Inflammatory macrophage treated with lipopolysaccharide for 4 hours (primary cell): ENCODE data around the gene TRIM28.
"Not testable (repeated sequence)": the region's sequence is repeated elsewhere in the genome, so short reads cannot be mapped to it uniquely, and the experiment has no call there.

Experiments used
- DNase-seq: peaks from one replicate; pipeline ENCODE4 v3.0.0-alpha.2; 2020

TRIM28 gene

DNA sequence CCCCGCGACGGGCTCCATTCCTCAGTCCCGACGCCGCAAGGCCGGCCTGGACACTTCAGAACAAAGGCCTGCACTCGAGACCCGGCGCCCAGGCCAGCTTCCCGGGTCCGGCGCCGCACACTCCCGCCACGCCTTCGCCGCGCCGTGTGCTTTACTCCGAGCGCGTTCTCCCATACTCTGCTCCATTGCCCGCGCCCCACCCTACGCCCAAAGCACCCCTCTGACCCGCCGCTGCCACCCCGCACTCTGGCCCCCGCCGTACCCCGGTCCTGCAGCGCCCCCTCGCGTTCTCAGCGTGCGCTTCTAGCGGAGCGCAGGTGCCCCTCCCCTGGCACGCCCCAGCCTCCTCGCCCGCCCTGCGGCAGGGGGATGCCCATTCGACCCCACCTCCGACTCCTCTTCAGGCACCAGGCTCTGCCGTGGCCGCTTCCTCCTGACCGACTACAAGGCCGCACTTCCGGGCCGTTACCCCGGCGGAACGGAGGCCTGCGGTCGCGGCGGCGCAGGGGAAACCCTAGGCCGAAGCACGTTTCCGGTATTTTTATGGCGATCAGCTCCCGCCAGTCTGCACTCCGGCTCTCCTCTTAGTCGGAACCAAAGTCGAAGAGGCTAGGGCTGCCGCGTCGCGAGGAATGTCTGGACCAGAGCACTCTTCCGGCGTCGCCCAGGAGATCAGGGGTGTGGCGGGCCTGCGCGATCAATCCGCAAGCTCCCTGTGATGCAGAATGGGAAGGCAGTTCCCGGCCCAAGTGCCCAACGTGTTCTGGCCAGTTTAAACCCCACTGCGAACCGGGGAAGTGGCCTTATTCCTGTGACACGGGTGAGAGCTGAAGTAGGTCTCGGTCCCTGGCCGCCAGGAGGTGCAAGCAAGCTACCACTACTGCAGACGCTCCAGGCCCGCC, 24.3 kb upstream of the TRIM28 start, which contains the start of gene ZBTB45:
Gene ZBTB45, minus strand, starts transcription at position 456 of the 902 bp plus-strand sequence. CDS start 2,137 bp downstream, outside the sequence.
- DNase-seq = peak; percentile 95

DNA sequence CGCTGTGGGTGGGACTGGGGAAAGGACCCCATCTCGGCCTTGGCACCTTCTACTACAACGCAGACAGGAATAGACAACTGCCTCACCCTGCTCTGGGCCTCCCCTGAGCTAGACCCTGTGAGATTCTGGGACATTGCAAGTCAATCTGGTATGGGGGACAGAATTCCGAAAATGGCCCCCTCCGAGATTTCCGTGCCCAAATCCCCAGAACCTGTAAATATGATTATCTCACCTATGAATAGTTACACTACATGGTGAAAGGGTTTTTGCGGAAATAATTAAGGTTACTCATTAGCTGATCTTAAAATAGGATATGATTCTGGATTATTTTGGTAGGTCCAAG, 23.6 kb upstream of the TRIM28 start:
- no peak for DNase-seq

DNA sequence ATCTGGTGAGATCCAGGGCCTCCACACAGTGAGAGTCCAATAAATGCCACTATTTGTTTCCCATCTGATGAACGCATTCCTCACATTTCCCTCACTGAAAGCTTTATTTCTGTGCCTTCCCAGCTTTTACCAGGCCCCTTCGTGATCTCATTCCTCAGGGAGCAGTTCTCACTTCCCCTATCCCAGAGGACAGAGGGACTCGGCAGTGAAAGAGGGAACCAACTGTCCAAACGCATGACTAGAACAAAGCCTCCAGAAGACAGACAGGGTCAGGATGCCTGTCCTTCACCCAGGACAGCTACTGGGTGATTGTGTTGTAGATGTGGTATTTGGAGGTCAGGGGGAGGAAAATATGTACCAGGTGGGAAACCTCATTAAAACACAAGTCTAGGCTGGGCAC, 22.2 kb upstream of the TRIM28 start:
- peak; percentile 37 for DNase-seq

DNA sequence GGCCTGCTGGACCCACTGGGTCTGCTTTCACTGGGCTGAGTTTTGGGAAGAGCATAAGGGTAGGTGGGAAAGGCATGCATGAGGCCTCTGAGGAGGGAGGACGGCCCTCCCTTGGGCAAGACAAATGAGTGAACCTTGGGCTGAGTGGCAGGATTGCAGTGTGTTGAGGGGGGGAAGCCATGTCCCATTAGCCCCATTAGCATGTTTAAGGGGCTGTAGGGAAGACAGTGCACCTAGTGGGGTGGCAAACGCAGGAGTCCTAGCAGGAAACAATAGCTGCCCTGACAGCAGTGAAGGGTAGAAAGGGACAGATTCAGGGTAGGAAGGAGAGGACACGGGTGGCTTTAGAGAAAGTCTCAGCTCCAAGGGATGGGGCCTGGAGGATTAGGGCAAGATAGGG, 21.2 kb upstream of the TRIM28 start:
- no peak for DNase-seq

DNA sequence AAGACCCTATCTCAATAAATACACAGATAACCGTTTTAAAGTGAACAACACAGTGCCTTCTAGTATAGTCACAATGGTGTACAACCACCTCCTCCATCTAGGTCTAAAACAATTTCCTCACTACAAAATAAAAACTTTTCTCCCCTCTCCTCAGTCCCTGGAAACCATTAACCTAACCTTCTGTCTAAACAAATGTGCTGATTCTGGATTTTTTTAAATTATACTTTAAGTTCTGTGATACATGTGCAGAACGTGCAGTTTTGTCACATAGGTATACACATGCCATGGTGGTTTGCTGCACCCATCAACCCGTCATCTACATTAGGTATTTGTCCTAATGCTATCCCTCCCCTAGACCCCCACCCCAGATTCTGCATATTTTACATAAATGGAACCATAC, 14.5 kb upstream of the TRIM28 start:
- no peak for DNase-seq

DNA sequence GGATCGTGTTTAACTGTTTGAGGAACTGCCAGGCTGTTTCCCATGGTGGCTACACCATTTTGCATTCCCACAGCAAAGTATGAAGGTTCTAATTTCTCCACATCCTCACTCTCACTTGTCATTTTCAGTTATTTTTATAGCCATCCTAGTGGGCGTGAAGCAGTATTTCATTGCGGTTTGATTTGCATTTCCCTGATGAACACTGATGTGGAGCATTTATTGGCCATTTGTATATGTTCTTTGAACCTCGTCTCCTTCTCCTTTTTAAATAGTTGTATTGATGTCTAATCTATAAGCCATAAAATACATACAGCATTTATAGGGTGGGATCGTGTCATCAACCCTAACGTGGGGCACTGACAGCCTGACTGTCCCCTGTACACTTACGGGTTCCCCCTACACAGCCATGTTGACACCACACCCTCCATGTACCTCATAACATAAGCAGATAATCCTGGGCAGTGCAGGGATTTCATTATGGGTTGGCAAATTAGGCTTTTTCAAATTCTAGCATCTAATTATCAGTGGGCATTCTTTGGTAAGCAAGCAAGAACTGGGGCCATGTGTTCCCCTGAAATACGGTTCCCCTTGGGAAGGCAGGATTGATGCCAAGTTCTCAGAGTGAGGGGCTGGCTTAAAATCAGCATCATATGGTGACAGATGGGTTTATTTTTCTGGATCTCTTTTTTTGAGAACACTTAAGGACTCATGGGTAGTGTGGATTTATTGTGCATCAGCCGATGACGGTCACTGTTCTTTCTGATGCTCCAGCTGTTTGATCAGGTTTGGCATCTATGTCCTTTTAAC, 12.6 kb upstream of the TRIM28 start:
- DNase-seq = no peak

DNA sequence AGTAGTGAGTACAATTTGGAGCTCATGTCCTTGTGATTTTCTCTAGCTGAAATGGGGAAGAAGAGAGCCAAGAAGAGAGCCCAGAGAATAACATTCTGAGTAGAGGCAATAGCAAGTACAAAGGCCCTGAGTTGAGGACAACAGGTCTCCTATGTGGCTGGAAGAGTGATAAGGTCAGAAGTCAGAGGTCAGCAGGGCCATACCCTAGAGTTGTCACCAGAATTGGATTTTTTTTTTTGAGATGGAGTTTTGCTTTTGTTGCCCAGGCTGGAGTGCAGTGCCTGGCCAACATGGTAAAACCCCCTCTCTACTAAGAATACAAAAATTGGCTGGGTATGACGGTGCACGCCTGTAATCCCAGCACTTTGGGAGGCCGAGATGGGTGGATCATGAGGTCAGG, 8.0 kb upstream of the TRIM28 start:
- DNase-seq = no peak

DNA sequence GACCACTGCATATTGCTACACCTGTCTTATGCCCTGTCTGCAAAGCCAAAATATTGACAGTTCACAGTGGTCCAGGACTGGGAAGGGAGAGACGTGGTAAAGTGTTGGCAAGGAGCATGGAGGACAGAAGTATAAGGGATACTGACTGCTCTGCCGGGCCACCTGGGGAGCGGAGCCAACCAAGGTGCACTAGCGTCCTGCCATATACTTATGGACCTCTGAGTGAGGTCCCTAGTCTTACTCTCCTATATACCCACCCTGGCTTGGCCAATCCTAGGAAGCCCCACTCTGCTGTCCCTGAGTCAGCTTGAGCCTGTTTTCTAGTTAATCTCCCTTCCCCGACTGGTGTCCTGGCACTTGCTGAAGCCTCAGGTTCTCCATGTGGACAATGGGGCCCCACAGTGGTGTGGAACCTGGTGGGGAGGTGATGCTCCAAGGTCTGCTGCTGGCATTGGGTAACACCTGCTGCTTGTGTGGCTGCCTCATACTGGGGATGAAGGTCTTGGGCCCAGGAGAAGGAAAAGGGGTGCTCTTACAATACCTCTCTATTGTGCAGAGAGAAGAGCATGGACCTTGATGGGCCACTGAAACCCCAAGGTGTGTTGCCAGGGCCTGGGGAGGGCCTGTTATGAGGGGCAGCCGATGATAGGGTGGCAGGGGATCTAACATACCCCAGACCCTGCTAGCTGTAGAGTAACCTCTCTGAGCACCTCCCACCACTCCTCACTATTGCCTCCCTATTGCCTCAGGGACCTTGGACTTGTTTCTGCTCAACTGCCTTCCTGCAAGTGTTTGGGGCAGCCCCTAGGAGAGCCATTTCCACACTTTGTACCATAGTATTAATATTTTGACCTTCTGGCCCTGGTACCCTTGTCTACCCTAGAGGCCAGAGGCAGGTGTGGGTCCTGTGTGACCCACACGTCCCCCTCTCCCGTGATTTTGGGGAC, 6.7 kb upstream of the TRIM28 start:
- DNase-seq = no peak

DNA sequence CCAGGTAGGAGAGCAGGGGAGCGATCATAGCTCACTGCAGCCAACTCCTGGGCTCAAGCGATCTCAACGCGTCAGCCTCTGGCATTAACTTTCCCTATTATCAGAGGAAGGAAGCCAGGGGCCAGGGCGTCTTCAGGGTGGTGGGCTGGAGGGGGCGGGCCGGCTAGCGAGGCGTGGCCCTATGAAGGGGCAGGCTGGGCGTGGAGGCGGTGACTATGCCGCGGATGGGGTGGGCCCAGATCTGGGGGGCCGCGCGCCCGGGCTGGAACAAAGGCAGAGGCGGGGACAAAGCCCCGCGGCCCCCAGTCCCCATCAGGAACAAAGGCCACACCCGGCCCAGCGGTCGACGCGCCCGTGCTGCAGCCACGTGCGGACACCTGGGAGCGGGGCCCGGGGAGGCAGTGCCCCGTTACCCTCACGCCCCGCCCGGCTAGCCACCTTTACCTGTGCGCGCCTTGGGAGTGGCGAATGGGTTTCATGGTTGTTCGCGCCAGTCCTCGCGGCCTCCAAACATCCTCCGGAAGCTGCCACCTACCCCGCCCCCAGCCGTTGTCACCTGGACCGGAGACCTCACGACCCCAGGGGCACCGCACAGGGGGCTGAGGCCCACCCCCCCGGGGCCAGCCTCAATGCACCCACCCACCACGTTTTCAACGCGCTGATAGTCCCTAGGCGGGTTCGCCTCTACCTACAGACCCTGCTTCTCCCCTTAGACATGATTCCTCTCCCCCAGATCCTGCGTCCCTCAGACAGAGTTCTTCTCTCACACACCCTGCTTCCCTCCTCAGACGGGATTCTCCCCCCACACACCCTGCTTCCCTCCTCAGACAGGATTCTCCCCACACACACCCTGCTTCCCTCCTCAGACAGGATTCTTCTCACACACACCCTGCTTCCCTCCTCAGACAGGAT, 5.4 kb upstream of the TRIM28 start:
- no peak for DNase-seq

DNA sequence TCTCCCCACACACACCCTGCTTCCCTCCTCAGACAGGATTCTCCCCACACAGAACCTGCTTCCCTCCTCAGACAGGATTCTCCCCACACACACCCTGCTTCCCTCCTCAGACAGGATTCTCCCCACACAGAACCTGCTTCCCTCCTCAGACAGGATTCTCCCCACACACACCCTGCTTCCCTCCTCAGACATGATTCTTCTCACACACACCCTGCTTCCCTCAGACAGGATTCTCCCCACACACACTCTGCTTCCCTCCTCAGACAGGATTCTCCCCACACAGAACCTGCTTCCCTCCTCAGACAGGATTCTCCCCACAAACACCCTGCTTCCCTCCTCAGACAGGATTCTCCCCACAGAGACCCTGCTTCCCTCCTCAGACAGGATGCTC, 4.7 kb upstream of the TRIM28 start:
- DNase-seq = not testable (repeated sequence)

DNA sequence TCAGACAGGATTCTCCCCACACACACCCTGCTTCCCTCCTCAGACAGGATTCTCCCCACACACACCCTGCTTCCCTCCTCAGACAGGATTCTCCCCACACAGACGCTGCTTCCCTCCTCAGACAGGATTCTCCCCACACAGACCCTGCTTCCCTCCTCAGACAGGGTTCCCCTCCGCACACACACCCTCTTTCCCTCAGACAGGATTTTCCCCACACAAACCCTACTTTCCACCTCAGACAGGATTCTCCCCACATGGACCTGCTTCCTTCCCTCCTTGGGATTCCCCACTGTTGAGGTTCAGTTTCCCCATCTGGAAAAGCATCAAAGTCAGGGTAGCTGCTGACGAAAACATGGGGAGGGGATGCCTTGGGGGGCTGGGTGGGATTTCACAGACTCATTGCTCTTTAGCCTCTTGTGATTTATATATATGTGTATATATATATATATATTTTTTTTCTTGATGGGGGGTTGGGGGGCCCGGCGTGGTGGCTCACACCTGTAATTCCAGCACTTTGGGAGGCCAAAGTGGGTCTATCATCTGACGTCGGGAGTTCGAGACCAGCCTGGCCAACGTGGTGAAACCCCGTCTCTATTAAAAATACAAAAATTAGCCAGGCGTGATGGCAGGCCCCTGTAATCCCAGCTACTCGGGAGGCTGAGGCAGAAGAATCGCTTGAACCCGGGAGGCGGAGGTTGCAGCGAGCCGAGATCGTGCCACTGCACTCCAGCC, 1.1 kb upstream of the TRIM28 start:
- DNase-seq = not testable (repeated sequence)

DNA sequence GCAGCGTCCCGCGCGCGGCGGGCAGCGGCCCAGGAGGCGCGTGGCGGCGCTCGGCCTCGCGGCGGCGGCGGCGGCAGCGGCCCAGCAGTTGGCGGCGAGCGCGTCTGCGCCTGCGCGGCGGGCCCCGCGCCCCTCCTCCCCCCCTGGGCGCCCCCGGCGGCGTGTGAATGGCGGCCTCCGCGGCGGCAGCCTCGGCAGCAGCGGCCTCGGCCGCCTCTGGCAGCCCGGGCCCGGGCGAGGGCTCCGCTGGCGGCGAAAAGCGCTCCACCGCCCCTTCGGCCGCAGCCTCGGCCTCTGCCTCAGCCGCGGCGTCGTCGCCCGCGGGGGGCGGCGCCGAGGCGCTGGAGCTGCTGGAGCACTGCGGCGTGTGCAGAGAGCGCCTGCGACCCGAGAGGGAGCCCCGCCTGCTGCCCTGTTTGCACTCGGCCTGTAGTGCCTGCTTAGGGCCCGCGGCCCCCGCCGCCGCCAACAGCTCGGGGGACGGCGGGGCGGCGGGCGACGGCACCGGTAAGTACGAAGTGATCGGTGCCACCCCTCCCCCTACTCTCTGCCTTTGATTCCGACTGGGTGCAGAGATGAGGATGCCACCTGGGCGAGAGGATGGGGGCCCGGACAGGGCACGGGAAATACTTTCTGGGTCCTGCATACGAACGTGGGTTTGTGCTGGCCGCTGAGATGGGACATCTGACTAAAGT, 874 bp downstream of the TRIM28 start:
- peak; percentile 69 for DNase-seq

DNA sequence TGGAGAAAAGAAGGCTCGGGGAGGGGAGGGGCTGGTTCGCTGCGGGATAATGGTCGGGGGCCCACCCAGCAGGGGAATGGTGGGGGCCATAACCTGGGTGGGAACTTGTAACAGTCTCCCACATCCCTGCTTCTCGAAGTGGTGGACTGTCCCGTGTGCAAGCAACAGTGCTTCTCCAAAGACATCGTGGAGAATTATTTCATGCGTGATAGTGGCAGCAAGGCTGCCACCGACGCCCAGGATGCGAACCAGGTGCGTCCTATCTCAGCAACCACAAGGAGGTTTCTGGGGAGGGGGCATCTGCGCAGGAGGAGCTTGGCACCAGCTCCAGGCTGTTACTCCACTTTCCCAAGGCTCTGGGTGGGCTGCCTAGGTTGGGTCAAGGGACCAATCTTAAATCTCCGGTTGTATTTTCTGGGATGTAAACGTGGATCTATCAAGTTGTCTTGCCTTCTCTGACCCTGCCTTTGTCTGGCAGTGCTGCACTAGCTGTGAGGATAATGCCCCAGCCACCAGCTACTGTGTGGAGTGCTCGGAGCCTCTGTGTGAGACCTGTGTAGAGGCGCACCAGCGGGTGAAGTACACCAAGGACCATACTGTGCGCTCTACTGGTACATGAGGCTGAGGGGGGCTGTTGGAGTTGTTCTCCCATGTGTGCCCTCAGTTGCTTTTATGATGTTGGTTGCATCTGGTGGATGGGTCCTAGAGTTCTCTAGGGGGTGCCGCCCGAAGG, 1.6 kb downstream of the TRIM28 start:
- no peak for DNase-seq

DNA sequence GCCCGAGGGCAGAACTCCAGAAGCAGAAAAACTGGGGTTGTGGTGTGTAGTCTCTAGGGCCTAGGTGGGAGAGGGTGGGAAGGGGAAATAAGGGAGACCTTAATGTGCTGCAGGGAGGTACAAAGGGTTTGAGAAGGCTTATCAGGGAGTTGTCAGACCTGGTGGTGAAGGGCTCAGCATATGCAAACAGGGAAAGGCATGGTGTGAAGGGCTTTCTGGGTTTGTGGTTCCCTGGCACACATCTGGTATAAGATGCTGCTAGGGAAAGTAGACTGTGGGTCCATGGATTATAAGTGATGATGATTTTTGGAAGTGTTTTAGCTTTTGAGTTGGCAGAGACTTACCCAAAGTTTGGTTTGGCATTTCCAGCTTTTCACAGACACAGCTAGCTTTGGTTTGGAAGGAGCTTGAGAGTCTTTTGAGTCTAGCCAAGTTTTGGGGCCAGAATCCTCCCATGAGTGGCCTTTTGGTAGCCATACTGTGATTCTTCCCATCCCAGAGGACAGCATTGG, 2.2 kb downstream of the TRIM28 start:
- no peak for DNase-seq

DNA sequence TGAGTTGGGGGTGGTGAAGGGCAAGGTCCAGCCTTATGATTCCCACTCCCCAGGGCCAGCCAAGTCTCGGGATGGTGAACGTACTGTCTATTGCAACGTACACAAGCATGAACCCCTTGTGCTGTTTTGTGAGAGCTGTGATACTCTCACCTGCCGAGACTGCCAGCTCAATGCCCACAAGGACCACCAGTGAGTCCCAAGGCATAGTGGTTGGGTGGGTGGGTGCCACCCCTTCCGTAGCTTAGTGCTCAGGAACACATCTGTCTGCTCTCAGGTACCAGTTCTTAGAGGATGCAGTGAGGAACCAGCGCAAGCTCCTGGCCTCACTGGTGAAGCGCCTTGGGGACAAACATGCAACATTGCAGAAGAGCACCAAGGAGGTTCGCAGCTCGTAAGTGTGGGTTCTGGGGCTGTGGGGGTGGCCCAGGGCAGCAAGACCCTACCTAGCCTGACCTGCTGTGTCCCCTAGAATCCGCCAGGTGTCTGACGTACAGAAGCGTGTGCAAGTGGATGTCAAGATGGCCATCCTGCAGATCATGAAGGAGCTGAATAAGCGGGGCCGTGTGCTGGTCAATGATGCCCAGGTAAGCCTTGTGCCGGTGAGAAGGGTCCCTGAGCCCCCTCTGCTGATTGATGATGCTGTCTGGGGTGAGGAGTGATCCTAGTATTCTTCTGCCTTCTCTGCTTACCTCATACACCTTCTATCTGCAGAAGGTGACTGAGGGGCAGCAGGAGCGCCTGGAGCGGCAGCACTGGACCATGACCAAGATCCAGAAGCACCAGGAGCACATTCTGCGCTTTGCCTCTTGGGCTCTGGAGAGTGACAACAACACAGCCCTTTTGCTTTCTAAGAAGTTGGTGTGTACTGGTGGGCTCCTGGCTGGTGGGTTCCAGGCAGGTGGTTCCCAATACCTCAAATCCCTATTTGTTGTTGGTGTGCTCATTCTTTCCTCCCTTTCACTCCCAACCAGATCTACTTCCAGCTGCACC, 3.8 kb downstream of the TRIM28 start:
- no peak for DNase-seq

DNA sequence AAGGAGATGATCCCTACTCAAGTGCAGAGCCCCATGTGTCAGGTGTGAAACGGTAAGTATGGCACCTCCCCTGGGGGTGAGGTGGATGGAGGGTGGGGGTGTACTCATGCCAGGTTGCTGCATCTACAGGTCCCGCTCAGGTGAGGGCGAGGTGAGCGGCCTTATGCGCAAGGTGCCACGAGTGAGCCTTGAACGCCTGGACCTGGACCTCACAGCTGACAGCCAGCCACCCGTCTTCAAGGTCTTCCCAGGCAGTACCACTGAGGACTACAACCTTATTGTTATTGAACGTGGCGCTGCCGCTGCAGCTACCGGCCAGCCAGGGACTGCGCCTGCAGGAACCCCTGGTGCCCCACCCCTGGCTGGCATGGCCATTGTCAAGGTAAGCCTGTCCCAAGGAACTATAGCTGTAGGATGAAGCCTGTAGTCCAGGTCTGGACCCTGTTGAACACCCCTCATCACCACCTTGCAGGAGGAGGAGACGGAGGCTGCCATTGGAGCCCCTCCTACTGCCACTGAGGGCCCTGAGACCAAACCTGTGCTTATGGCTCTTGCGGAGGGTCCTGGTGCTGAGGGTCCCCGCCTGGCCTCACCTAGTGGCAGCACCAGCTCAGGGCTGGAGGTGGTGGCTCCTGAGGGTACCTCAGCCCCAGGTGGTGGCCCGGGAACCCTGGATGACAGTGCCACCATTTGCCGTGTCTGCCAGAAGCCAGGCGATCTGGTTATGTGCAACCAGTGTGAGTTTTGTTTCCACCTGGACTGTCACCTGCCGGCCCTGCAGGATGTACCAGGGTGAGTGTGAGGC, 5.2 kb downstream of the TRIM28 start:
- DNase-seq = no peak

DNA sequence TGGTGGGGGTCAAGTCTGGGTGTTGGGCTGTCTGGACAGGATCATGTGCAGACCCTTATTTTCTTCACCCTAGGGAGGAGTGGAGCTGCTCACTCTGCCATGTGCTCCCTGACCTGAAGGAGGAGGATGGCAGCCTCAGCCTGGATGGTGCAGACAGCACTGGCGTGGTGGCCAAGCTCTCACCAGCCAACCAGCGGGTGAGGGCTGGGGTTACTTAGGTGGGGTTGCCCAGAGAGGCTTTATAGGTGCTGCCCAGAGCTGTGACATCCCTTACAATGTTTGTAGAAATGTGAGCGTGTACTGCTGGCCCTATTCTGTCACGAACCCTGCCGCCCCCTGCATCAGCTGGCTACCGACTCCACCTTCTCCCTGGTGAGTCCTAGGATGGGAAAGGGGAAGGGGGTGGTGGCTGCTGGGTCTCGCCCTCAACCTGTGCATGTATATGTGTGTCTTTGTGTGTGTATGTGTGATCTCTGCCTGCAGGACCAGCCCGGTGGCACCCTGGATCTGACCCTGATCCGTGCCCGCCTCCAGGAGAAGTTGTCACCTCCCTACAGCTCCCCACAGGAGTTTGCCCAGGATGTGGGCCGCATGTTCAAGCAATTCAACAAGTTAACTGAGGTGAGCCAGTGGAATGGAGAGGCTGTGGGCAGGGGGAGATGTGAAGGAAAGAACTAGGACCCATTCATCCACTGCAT, 5.9 kb downstream of the TRIM28 start:
- no peak for DNase-seq
